ENCODE data around the gene PLOD2. TPM values are rescaled to one million over a fixed set of nuclear protein-coding genes. Genes with fewer than 3 reads are reported as not detected.

Gene PLOD2
- total RNA-seq, 1 donor from 2014 or later = not detected

GRCh38 chr3:146134348-146135117 is 26.5 kb downstream of the PLOD2 start:
- DNase-seq = no peak
- TF ChIP-seq CTCF (IDR thresholded peaks at IDR 0.05) = no peak
- H3K36me3 Mint-ChIP-seq (ENCODE audit: low read depth) = no peaks in the 10 kb centered on the region
- POLR2A ChIA-PET = no interaction called here
- ATAC-seq (ENCODE audit: low read depth) = no peak
- H3K9me3 Mint-ChIP-seq = no peaks in the 10 kb centered on the region
- H3K27ac Mint-ChIP-seq = no peak overlapping the region
- H3K27me3 Mint-ChIP-seq = no peaks in the 10 kb centered on the region
- intact Hi-C loops (cut with micrococcal nuclease) = no loop called here
- H3K4me1 Mint-ChIP-seq = no peaks in the 10 kb centered on the region
- CTCF ChIA-PET = no interaction called here
- no peak overlapping the region for H3K4me3 Mint-ChIP-seq

GRCh38 chr3:146133441-146133840 is 27.5 kb downstream of the PLOD2 start:
- CTCF ChIA-PET = no interaction called here
- POLR2A ChIA-PET = no interaction called here
- H3K9me3 Mint-ChIP-seq = no peaks in the 10 kb centered on the region
- H3K27me3 Mint-ChIP-seq = no peaks in the 10 kb centered on the region
- intact Hi-C loops (cut with micrococcal nuclease) = no loop called here
- no peak for TF ChIP-seq CTCF (IDR thresholded peaks at IDR 0.05)
- DNase-seq = no peak
- no peaks in the 10 kb centered on the region for H3K36me3 Mint-ChIP-seq (ENCODE audit: low read depth)
- H3K4me3 Mint-ChIP-seq = no peak overlapping the region
- H3K4me1 Mint-ChIP-seq = no peaks in the 10 kb centered on the region
- ATAC-seq (ENCODE audit: low read depth) = no peak
- no peak overlapping the region for H3K27ac Mint-ChIP-seq

GRCh38 chr3:146131616-146132410 is 29.2 kb downstream of the PLOD2 start:
- Mint-ChIP-seq H3K4me1 (no peaks in the 10 kb centered on the region), H3K27ac (no peak overlapping the region), H3K9me3 (no peaks in the 10 kb centered on the region), H3K27me3 (no peaks in the 10 kb centered on the region), H3K4me3 (no peak overlapping the region), H3K36me3 (ENCODE audit: low read depth) (no peaks in the 10 kb centered on the region)
- intact Hi-C loops (cut with micrococcal nuclease) = no loop called here
- POLR2A ChIA-PET = no interaction called here
- CTCF ChIA-PET = no interaction called here
- TF ChIP-seq CTCF (IDR thresholded peaks at IDR 0.05) = no peak
- no peak for DNase-seq
- ATAC-seq (ENCODE audit: low read depth) = no peak

- no peaks in the 10 kb centered on the region for H3K27me3 Mint-ChIP-seq
- ATAC-seq (ENCODE audit: low read depth) (no peak), DNase-seq (no peak)
- no peaks in the 10 kb centered on the region for H3K36me3 Mint-ChIP-seq (ENCODE audit: low read depth)
- POLR2A ChIA-PET = no interaction called here
- H3K9me3 Mint-ChIP-seq = no peaks in the 10 kb centered on the region
- CTCF ChIA-PET = no interaction called here
- intact Hi-C loops (cut with micrococcal nuclease) = no loop called here
- no peak for TF ChIP-seq CTCF (IDR thresholded peaks at IDR 0.05)
- H3K27ac Mint-ChIP-seq = no peak overlapping the region
- H3K4me3 Mint-ChIP-seq = no peak overlapping the region
- H3K4me1 Mint-ChIP-seq = no peaks in the 10 kb centered on the region
Observed at GRCh38 chr3:146130881-146131371, 30.1 kb downstream of the PLOD2 start.

- Mint-ChIP-seq H3K27ac (no peak overlapping the region), H3K27me3 (no peaks in the 10 kb centered on the region), H3K9me3 (no peaks in the 10 kb centered on the region), H3K4me3 (no peak overlapping the region), H3K4me1 (no peaks in the 10 kb centered on the region), H3K36me3 (ENCODE audit: low read depth) (no peaks in the 10 kb centered on the region)
- ATAC-seq (ENCODE audit: low read depth) = no peak
- no peak for TF ChIP-seq CTCF (IDR thresholded peaks at IDR 0.05)
- intact Hi-C loops (cut with micrococcal nuclease) = no loop called here
- no peak for DNase-seq
- CTCF ChIA-PET = no interaction called here
- POLR2A ChIA-PET = no interaction called here
Observed at GRCh38 chr3:146129750-146130149, 31.2 kb downstream of the PLOD2 start.

All from activated B cell treated with CpG ODN at 0.5 μM for 24 hours (primary cell).